Tibial artery (tissue), 4 donors: Measurements from ENCODE around the gene DNAH9.

ENCODE experiments used
- DNase-seq, 2 donors: peaks; one replicate each; pipeline ENCODE4 v3.0.0-alpha.2; 2019
- H3K27ac ChIP-seq, 2 donors: fragments of 200-600 bp; sonication (generic) in 1 of 2; 1 replicate in 1 of 2; 2 replicates in 1 of 2; pipeline ENCODE4 v1.5.1; 2018 to 2019; ENCODE audit warnings: mild to moderate bottlenecking in 1 of 2
- H3K27me3 ChIP-seq, 2 donors: fragments of 200-600 bp; sonication (generic) in 1 of 2; one replicate each; pipeline versions ENCODE4 v1.5.1 to v1.6.0; 2016 to 2019
- H3K36me3 ChIP-seq, 3 donors: fragments of 200-600 bp; sonication (generic) in 2 of 3; one replicate each; pipeline ENCODE4 v1.5.1; 2016 to 2019; ENCODE audit warnings: mild to moderate bottlenecking in 2 of 3
- H3K4me1 ChIP-seq, 4 donors: fragments of 200-600 bp; sonication (generic) in 2 of 4; 1 replicate in 3 of 4; 2 replicates in 1 of 4; pipeline ENCODE4 v1.5.1; 2016 to 2019
- H3K4me3 ChIP-seq, 2 donors: fragments of 200-600 bp; sonication (generic) in 1 of 2; 1 replicate in 1 of 2; 2 replicates in 1 of 2; pipeline ENCODE4 v1.5.1; 2018 to 2019; ENCODE audit warnings: mild to moderate bottlenecking in 2 of 2
- H3K9me3 ChIP-seq, 3 donors: fragments of 200-600 bp; sonication (generic) in 1 of 3; one replicate each; pipeline ENCODE4 v1.5.1; 2016 to 2019
- CTCF ChIP-seq, 2 experiments: fragments of 200-600 bp in 1 of 2; fragments of 450-650 bp in 1 of 2; IDR thresholded peaks; one replicate each; pipeline ENCODE4 v1.5.1; 2017 to 2019; ENCODE audit warnings: antibody characterized with exemption in 2 of 2, mild to moderate bottlenecking in 1 of 2, moderate library complexity in 1 of 2
- intact Hi-C: fragments of 100-400 bp; cut with DNase I; formaldehyde crosslinking; loops from one replicate; pipeline ENCODE4 v1.15.0; 2023; ENCODE audit warnings: low total_unique reads

DNAH9 gene

GRCh38 chr17:11642655-11643054, 44.4 kb downstream of the DNAH9 start:
- Histone ChIP-seq H3K9me3 (no peaks in the 10 kb centered on the region), H3K4me1 (no peaks in the 10 kb centered on the region), H3K4me3 (no peak overlapping the region), H3K36me3 (no peaks in the 10 kb centered on the region), H3K27me3 (no peaks in the 10 kb centered on the region), H3K27ac (no peak overlapping the region)
- DNase-seq: no peak
- TF ChIP-seq CTCF (IDR thresholded peaks at IDR 0.05): no peak
- intact Hi-C loops: no loop called here

- Histone ChIP-seq H3K36me3 (no peaks in the 10 kb centered on the region), H3K27me3 (no peaks in the 10 kb centered on the region), H3K4me1 (no peaks in the 10 kb centered on the region)
Observed at GRCh38 chr17:11643851-11644250, 45.6 kb downstream of the DNAH9 start.

GRCh38 chr17:11644265-11645212, 46.3 kb downstream of the DNAH9 start:
- intact Hi-C loops: no loop called here

More at GRCh38 chr17:11643851-11644250, 45.6 kb downstream of the DNAH9 start:
- no peak for DNase-seq
- Histone ChIP-seq H3K27ac (no peak overlapping the region), H3K4me3 (no peak overlapping the region), H3K9me3 (no peaks in the 10 kb centered on the region)
- intact Hi-C loops: no loop called here
- no peak for TF ChIP-seq CTCF (IDR thresholded peaks at IDR 0.05)

GRCh38 chr17:11645426-11645825, 47.2 kb downstream of the DNAH9 start:
- Histone ChIP-seq H3K4me3 (no peak overlapping the region), H3K4me1 (no peaks in the 10 kb centered on the region), H3K27me3 (no peaks in the 10 kb centered on the region), H3K27ac (no peak overlapping the region), H3K9me3 (no peaks in the 10 kb centered on the region), H3K36me3 (no peaks in the 10 kb centered on the region)
- DNase-seq: no peak
- intact Hi-C loops: no loop called here
- TF ChIP-seq CTCF (IDR thresholded peaks at IDR 0.05): no peak

More at GRCh38 chr17:11644265-11645212, 46.3 kb downstream of the DNAH9 start:
- no peaks in the 10 kb centered on the region for H3K36me3 ChIP-seq
- DNase-seq: peak in 1 of 2 donors; percentile 37
- TF ChIP-seq CTCF (IDR thresholded peaks at IDR 0.05): peak in 1 of 2 experiments; percentile 54
- H3K4me1 ChIP-seq: no peaks in the 10 kb centered on the region
- no peaks in the 10 kb centered on the region for H3K9me3 ChIP-seq
- H3K27me3 ChIP-seq: no peaks in the 10 kb centered on the region
- no peak overlapping the region for H3K27ac ChIP-seq
- H3K4me3 ChIP-seq: no peak overlapping the region

GRCh38 chr17:11651089-11651488, 52.8 kb downstream of the DNAH9 start:
- H3K9me3 ChIP-seq: no peaks in the 10 kb centered on the region
- TF ChIP-seq CTCF (IDR thresholded peaks at IDR 0.05): no peak
- no peaks in the 10 kb centered on the region for H3K4me1 ChIP-seq
- intact Hi-C loops: no loop called here
- no peak overlapping the region for H3K27ac ChIP-seq
- H3K27me3 ChIP-seq: no peaks in the 10 kb centered on the region
- H3K4me3 ChIP-seq: no peak overlapping the region
- DNase-seq: no peak
- H3K36me3 ChIP-seq: no peaks in the 10 kb centered on the region
